Raji (cell line): Measurements from ENCODE around the gene TMTC2.

Experiments
- POLR2A ChIP-seq: IDR thresholded peaks from 2 replicates; pipeline ENCODE4 v1.6.1; 2011; ENCODE audit warnings: low read depth, low read length, control low read depth; ENCODE audit not compliant: insufficient read depth

Gene TMTC2

GRCh38 chr12:82904219-82904790, 217.6 kb downstream of the TMTC2 start:
- no peak for TF ChIP-seq POLR2A

DNA sequence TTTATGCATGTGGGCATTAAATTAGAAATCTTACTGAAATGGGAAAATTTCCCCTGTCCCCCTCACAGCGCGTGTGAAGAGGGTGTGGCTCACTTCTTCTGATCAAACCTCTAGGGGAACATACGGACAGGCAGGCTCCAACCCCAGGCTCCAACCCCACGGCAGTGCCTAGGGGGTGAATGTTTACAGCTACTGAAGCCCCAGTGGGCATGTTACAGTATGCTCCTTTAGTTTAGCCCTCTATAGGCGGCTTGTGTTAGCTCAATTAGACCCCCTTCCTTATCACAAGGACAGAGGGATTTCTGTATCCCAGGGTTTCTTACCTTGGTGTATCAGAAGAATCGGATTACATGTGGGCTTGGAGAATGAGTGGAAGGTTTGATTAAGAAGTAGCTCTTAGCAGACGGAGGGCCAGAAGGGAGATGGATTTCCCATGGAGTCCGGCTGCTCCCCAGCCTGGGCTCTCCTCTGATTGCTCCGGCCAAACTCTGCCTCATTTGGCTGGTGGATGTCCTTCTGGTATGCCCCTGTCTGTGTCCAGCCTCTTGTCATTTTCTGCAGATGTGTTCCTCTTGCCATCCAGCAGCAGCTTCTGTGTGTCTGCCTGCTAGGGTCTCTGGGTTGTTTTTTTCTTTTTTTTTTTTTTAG, 223.7 kb downstream of the TMTC2 start:
- TF ChIP-seq POLR2A: no peak

- TF ChIP-seq POLR2A: no peak
Measured at GRCh38 chr12:82912406-82912805, 225.7 kb downstream of the TMTC2 start.

DNA sequence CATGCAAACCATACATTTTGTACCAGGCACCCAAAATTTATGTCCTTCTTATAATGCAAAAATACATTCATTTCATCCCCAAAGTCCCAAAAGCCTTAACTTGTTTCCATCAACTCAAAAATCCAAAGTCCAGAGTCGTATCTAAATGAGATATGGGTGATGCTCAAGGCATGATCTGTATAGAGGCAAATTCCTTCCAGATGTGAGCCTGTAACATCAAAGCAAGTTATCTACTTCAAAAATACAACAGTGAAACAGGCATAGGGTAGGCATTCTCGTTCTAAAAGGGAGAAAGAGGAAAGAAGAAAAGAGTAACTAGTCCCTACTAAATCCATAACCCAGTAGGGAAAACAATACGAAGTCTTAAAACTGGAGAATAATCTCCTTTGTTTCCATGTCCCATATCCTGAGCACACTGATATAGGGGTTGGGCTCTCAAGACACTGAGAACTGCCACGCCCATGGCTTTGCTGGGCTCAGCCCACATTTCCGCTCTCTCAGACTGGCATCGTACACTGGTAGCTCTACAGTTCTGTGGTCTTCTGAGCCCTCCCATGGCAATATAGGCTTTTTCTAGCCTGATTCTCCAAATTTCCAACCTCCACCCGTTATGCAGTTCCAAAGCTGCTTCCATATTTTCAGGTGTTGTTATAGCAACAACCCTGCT, 232.8 kb downstream of the TMTC2 start:
- no peak for TF ChIP-seq POLR2A

- TF ChIP-seq POLR2A: no peak
Measured at GRCh38 chr12:82923935-82924334, 237.2 kb downstream of the TMTC2 start.

DNA sequence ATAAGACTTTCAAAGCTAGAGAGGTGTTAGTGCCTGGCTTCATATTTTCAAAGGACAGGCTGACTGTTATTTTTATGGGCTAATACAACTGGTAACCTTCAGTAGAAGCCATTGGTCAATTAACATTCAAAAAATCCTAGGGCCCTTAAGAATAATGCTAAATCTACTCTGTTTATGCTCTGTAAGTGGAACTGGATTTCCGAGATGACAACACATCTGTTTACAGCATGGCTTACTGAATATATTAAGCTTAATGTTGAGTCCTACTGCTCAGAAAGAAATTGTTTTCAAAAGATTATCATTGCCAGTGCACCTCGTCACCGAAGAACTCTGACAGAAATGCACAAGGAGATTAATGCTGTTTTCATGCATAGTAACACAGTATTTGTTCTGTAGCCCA, 239.9 kb downstream of the TMTC2 start:
- TF ChIP-seq POLR2A: no peak

DNA sequence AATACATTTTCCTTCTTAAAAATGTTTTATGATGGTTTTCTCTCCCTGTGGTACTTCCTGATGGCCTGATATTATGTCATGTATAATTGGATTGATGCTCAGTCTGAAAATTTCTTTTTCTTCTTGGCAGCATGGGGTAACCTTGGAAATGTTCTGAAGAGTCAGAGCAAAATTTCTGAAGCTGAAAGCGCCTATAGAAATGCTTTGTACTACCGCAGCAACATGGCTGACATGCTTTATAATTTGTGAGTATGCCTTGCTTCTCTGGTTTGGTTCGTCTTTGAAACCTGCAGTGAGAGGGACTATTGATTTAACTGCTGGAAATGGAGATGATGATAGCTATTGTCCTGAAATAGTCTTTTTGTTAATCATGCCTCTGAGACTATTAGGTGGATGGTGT, 243.6 kb downstream of the TMTC2 start:
- no peak for TF ChIP-seq POLR2A

GRCh38 chr12:82931349-82932116, 244.8 kb downstream of the TMTC2 start:
- TF ChIP-seq POLR2A: no peak

- TF ChIP-seq POLR2A: no peak
Measured at GRCh38 chr12:82937151-82937550, 250.4 kb downstream of the TMTC2 start.

GRCh38 chr12:82942521-82942920, 255.8 kb downstream of the TMTC2 start:
- no peak for TF ChIP-seq POLR2A

DNA sequence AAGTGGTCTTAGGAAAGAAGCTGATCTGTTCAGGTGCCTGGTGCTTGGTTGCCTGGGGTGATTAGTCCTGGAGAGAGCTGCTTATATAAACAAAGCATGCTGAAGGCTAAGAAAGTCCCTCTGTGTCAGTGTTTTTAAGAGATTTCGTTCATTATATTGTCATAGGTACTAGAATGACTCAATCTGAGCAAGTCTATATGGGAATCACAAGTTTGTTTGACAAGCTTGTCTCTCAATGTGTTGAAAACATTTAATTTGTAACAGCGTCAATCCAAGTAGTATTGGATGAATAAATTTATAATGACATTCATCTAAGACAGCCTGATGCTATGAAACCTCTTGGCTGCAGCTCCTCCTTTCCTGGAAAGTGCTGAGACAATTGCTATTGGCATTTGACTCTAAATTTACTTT, 256.3 kb downstream of the TMTC2 start:
- no peak for TF ChIP-seq POLR2A

DNA sequence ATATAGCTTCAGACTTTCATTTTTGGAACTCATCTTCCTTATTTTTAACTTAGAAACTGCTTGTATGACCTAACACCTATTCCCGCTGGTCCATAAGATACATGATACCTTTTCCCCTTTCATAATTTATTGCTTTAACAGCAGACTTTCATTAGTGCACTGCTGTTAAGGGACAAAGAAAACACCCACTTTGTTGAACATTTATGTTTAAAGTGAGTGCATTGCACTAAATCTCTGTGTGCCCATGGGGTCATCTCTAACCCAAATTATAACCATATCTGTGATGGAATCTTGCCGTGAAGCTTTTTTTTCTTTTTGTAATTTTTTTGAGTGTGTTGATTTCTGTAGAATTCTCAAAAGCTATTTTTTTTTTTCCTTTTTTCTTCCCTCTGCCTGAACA, 261.8 kb downstream of the TMTC2 start:
- no peak for TF ChIP-seq POLR2A

DNA sequence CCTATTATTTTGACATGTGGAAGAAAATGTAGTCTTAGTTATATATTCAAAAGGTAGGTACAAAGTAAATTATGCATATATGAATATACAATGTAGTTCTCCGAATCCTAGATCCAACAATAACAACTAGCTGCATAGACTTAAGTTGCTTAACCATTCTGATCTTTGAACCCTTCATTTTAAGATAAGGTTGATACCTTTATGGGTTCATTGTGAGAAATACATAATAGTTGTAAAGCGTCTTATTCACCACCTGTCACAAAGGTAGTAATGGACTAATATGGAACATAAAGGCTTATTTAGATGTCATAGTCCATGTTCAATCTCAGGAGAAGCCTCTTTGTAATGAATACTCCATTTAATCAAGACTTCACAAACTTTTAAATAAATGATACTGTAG, 263.6 kb downstream of the TMTC2 start:
- TF ChIP-seq POLR2A: no peak

DNA sequence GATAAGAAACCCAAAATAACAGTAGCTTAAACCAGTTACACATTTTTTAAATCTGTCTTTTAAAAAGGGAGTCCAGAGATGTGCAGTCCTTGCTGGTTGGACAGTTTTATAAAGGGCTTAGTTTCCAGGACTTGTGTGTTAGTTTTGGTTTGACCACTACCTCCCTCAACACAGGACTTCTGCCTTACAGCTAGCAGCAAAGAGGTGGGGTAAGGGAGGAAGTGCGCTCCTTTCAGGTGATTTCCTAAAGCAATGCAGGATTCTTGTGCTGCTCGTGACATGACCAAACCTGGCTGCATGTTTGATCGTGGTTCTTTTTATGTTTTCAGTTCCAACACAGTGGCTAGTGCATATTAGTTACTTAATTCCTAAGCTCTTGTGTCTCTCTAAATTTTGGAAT, 266.2 kb downstream of the TMTC2 start:
- TF ChIP-seq POLR2A: no peak

DNA sequence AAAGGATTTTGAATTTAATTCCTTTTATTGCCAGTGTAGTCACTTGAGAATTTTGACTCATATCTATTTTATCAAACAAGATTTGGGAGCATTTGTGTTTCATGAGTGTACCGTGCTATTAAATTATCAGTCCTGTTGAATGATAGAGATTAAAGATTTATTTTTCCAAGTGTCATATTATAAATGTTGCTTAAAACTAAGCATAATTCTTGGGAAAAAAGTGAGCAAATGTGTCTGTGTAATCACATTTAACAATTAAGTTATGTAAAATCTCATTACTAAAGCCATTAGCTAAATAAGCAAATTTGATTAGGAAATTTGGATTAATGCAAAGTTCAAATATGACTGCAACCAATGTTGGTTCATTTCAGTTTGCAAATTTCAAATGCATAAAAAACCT, 266.7 kb downstream of the TMTC2 start:
- no peak for TF ChIP-seq POLR2A

DNA sequence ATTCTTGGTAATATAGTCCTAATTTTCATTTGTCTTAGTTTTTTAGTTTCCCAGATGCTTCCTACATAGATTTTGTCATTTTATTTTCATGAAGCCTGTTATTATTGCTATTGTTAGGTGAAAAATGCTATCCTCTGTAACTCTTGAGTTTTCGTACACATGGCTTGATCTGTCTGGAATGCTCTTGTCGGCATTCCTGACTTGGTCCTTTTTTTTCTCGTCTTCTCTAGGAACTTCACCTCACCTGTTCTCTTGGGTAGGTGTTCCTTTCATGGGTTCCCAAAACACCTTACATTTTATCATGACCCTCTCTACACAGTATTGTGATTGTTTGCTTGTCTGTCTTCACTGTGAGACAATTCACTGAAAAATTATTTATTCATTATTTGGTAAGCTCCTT, 267.4 kb downstream of the TMTC2 start:
- no peak for TF ChIP-seq POLR2A

DNA sequence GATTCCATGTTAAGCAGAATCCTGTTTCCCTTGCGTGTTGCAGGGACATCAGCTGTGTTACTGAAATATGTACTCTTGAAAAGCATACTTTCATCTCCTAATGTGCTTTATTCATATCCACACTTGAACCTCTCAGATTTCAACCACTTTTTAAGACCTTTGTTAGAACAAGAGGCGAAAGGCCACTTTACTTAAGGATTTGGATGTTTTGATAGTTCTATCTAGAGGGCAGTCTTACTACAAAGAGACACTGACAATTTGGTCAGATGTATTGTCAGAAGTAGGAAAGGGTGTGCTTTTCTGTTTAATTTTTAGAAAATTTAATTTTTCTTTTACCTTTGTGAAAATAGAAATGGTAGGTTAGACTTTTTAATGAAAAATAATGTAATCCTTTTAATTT, 267.9 kb downstream of the TMTC2 start:
- TF ChIP-seq POLR2A: no peak

GRCh38 chr12:82955043-82955442, 268.3 kb downstream of the TMTC2 start:
- no peak for TF ChIP-seq POLR2A
